ENCODE results near the gene KCNQ2.

KCNQ2 gene

GRCh38 chr20:63372971-63373885, 99.2 kb downstream of the KCNQ2 start:
- Histone ChIP-seq H3K79me2 (ENCODE audit: insufficient read depth, low read length) (no peaks in the 10 kb centered on the region), H3K36me3 (ENCODE audit: low read length) (no peaks in the 10 kb centered on the region), H3K27ac (ENCODE audit: low read depth, low read length) (no peak overlapping the region), H3K9me2 (replicated peaks; ENCODE audit: insufficient read depth, low read length) (no peaks in the 10 kb centered on the region), H4K20me1 (ENCODE audit: low read depth, low read length) (no peaks in the 10 kb centered on the region), H3F3A (ENCODE audit: insufficient read depth) (no peaks in the 10 kb centered on the region), H2AFZ (ENCODE audit: low read depth, low read length, severe bottlenecking) (no peak overlapping the region), H3K27me3 (ENCODE audit: low read length) (no peaks in the 10 kb centered on the region), H3K9me3 (ENCODE audit: insufficient read depth, low read length) (no peaks in the 10 kb centered on the region), H3K9ac (ENCODE audit: low read length) (no peak overlapping the region), H3K4me3 (ENCODE audit: insufficient read depth, low read length, poor library complexity, severe bottlenecking) (no peak overlapping the region), H3K4me2 (ENCODE audit: low read depth, low read length, poor library complexity, severe bottlenecking) (no peak overlapping the region)
- TF ChIP-seq CTCF (IDR thresholded peaks at IDR 0.05; ENCODE audit: insufficient read depth, low read length, poor library complexity, severe bottlenecking), result no peak
- no peak for TF ChIP-seq EZH2phosphoT487 (conservative IDR thresholded peaks at IDR 0.05; ENCODE audit: low read length)

GRCh38 chr20:63371291-63371865, 101.1 kb downstream of the KCNQ2 start:
- TF ChIP-seq CTCF (IDR thresholded peaks at IDR 0.05; ENCODE audit: insufficient read depth, low read length, poor library complexity, severe bottlenecking) (no peak), EZH2phosphoT487 (conservative IDR thresholded peaks at IDR 0.05; ENCODE audit: low read length) (no peak)
- H3K9ac ChIP-seq (ENCODE audit: low read length), result no peak overlapping the region
- no peak overlapping the region for H3K27ac ChIP-seq (ENCODE audit: low read depth, low read length)
- H3K79me2 ChIP-seq (ENCODE audit: insufficient read depth, low read length), result no peaks in the 10 kb centered on the region
- H3K9me3 ChIP-seq (ENCODE audit: insufficient read depth, low read length), result no peaks in the 10 kb centered on the region
- H3K36me3 ChIP-seq (ENCODE audit: low read length), result no peaks in the 10 kb centered on the region
- no peaks in the 10 kb centered on the region for H3F3A ChIP-seq (ENCODE audit: insufficient read depth)
- H3K9me2 ChIP-seq (replicated peaks; ENCODE audit: insufficient read depth, low read length), result no peaks in the 10 kb centered on the region
- H4K20me1 ChIP-seq (ENCODE audit: low read depth, low read length), result no peaks in the 10 kb centered on the region
- no peak overlapping the region for H2AFZ ChIP-seq (ENCODE audit: low read depth, low read length, severe bottlenecking)
- no peak overlapping the region for H3K4me2 ChIP-seq (ENCODE audit: low read depth, low read length, poor library complexity, severe bottlenecking)
- H3K27me3 ChIP-seq (ENCODE audit: low read length), result no peaks in the 10 kb centered on the region
- H3K4me3 ChIP-seq (ENCODE audit: insufficient read depth, low read length, poor library complexity, severe bottlenecking), result no peak overlapping the region

GRCh38 chr20:63370618-63371187, 101.8 kb downstream of the KCNQ2 start:
- Histone ChIP-seq H3K27me3 (ENCODE audit: low read length) (no peaks in the 10 kb centered on the region), H2AFZ (ENCODE audit: low read depth, low read length, severe bottlenecking) (no peak overlapping the region), H3F3A (ENCODE audit: insufficient read depth) (no peaks in the 10 kb centered on the region), H3K4me3 (ENCODE audit: insufficient read depth, low read length, poor library complexity, severe bottlenecking) (no peak overlapping the region), H3K9me2 (replicated peaks; ENCODE audit: insufficient read depth, low read length) (no peaks in the 10 kb centered on the region), H4K20me1 (ENCODE audit: low read depth, low read length) (no peaks in the 10 kb centered on the region), H3K9ac (ENCODE audit: low read length) (no peak overlapping the region), H3K79me2 (ENCODE audit: insufficient read depth, low read length) (no peaks in the 10 kb centered on the region), H3K4me2 (ENCODE audit: low read depth, low read length, poor library complexity, severe bottlenecking) (no peak overlapping the region), H3K27ac (ENCODE audit: low read depth, low read length) (no peak overlapping the region), H3K9me3 (ENCODE audit: insufficient read depth, low read length) (no peaks in the 10 kb centered on the region), H3K36me3 (ENCODE audit: low read length) (no peaks in the 10 kb centered on the region)
- TF ChIP-seq EZH2phosphoT487 (conservative IDR thresholded peaks at IDR 0.05; ENCODE audit: low read length), result no peak
- no peak for TF ChIP-seq CTCF (IDR thresholded peaks at IDR 0.05; ENCODE audit: insufficient read depth, low read length, poor library complexity, severe bottlenecking)

All from SU-DHL-6 (cell line).